ENCODE results near the gene GPRC5C. TPM values are rescaled to one million over a fixed set of nuclear protein-coding genes. Genes with fewer than 3 reads are reported as not detected.

The GPRC5C gene
- total RNA-seq, 2 donors from 2014 or later: 57.0 to 73.4 TPM

GRCh38 chr17:74389937-74390679, 41.8 kb upstream of the GPRC5C start:
- H3K27ac ChIP-seq (ENCODE audit: low read depth, low read length): no peak overlapping the region
- H3K4me1 ChIP-seq (ENCODE audit: control insufficient read depth, insufficient read depth, low read length): no peaks in the 10 kb centered on the region
- no peaks in the 10 kb centered on the region for H3K9me3 ChIP-seq (ENCODE audit: control insufficient read depth, low read length)
- H3K4me3 ChIP-seq (ENCODE audit: low read length): no peak overlapping the region
- no peaks in the 10 kb centered on the region for H3K36me3 Mint-ChIP-seq (ENCODE audit: low read depth)
- no peaks in the 10 kb centered on the region for H3K36me3 ChIP-seq (ENCODE audit: control insufficient read depth, insufficient read depth, low read length)
- 85 to 87% methylated on average over 2 of the region's 2 CpGs for WGBS, 2 experiments (ENCODE audit: insufficient coverage in 1 of 2, insufficient read length in 1 of 2)
- no peaks in the 10 kb centered on the region for H3K27me3 ChIP-seq (ENCODE audit: control insufficient read depth, insufficient read depth, low read length, poor library complexity, severe bottlenecking)
- no peak overlapping the region for H3K4me3 Mint-ChIP-seq
- peaks cover 16% of the 10 kb centered on the region for H3K27me3 Mint-ChIP-seq (ENCODE audit: insufficient read depth)
- TF ChIP-seq CTCF (conservative IDR thresholded peaks at IDR 0.05): no peak
- H3K4me1 Mint-ChIP-seq: peaks cover 21% of the 10 kb centered on the region
- no peak overlapping the region for H3K9ac ChIP-seq (ENCODE audit: extremely low read depth, low read length, poor library complexity, severe bottlenecking)
- no peak overlapping the region for H3K27ac Mint-ChIP-seq
- no peak for DNase-seq
- H3K9me3 Mint-ChIP-seq: no peaks in the 10 kb centered on the region

DNA sequence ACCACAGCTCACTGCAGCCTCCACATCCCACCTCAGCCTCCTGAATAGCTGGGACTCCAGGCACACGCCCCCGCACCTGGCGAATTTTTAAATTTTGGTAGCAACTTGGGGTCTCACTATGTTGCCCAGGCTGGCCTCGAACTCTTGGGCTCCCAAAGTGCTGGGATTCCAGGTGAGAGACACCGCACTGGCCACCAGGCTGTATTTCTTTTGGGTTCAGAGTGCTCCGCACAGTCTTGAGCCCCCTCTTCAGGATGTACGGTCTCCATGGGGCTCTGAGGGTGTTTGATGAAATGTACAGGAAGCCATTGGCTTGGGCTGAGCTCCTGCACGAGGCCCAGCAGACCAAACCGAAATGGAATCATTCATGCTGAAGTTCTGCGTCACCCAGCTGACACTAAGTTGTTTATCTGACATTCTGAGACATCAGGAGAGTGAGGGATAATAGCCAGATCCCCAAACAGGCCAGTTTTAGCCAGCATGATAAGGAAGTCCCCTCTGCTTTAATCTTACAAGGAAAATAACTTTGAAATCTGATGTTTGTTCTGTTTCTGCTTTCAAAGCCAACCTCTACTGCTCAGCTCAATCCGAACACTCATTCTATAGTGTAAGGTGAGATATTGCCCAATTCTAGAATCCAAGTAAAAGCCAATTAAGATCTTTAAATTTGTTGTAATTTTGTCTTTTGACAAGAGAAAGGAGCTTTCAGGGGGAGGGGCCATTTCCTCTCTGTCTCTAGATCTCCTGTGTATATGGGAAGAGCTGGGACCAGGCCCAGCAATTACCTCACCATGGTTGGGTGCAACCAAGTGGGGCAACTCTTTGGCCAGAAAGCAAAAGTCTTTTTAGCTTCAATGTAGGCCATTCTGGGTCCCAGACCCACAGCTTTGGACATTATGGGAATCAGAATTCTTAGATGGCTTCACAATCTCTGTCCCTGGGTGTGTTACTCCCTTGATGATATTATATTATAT, 40.9 kb upstream of the GPRC5C start:
- no peak overlapping the region for H3K27ac ChIP-seq (ENCODE audit: low read depth, low read length)
- Mint-ChIP-seq H3K4me1 (peaks cover 21% of the 10 kb centered on the region), H3K4me3 (no peak overlapping the region), H3K36me3 (ENCODE audit: low read depth) (no peaks in the 10 kb centered on the region), H3K9me3 (no peaks in the 10 kb centered on the region), H3K27me3 (ENCODE audit: insufficient read depth) (peaks cover 16% of the 10 kb centered on the region), H3K27ac (no peak overlapping the region)
- no peak overlapping the region for H3K9ac ChIP-seq (ENCODE audit: extremely low read depth, low read length, poor library complexity, severe bottlenecking)
- H3K36me3 ChIP-seq (ENCODE audit: control insufficient read depth, insufficient read depth, low read length): no peaks in the 10 kb centered on the region
- no peak for DNase-seq
- no peaks in the 10 kb centered on the region for H3K27me3 ChIP-seq (ENCODE audit: control insufficient read depth, insufficient read depth, low read length, poor library complexity, severe bottlenecking)
- 84 to 91% methylated on average over 7 to 11 of the region's 11 CpGs for WGBS, 2 experiments (ENCODE audit: insufficient coverage in 1 of 2, insufficient read length in 1 of 2)
- no peak overlapping the region for H3K4me3 ChIP-seq (ENCODE audit: low read length)
- no peaks in the 10 kb centered on the region for H3K9me3 ChIP-seq (ENCODE audit: control insufficient read depth, low read length)
- H3K4me1 ChIP-seq (ENCODE audit: control insufficient read depth, insufficient read depth, low read length): no peaks in the 10 kb centered on the region
- TF ChIP-seq CTCF (conservative IDR thresholded peaks at IDR 0.05): no peak

- no peak for DNase-seq
- no peaks in the 10 kb centered on the region for H3K9me3 ChIP-seq (ENCODE audit: control insufficient read depth, low read length)
- no peak overlapping the region for H3K9ac ChIP-seq (ENCODE audit: extremely low read depth, low read length, poor library complexity, severe bottlenecking)
- Mint-ChIP-seq H3K27ac (no peak overlapping the region), H3K4me3 (no peak overlapping the region), H3K4me1 (peaks cover 21% of the 10 kb centered on the region), H3K36me3 (ENCODE audit: low read depth) (no peaks in the 10 kb centered on the region), H3K27me3 (ENCODE audit: insufficient read depth) (peaks cover 16% of the 10 kb centered on the region), H3K9me3 (no peaks in the 10 kb centered on the region)
- no peaks in the 10 kb centered on the region for H3K36me3 ChIP-seq (ENCODE audit: control insufficient read depth, insufficient read depth, low read length)
- H3K4me1 ChIP-seq (ENCODE audit: control insufficient read depth, insufficient read depth, low read length): no peaks in the 10 kb centered on the region
- H3K27me3 ChIP-seq (ENCODE audit: control insufficient read depth, insufficient read depth, low read length, poor library complexity, severe bottlenecking): no peaks in the 10 kb centered on the region
- no peak overlapping the region for H3K27ac ChIP-seq (ENCODE audit: low read depth, low read length)
- H3K4me3 ChIP-seq (ENCODE audit: low read length): no peak overlapping the region
- TF ChIP-seq CTCF (conservative IDR thresholded peaks at IDR 0.05): no peak
- 94 to 96% methylated on average over 5 of the region's 5 CpGs for WGBS, 2 experiments (ENCODE audit: insufficient coverage in 1 of 2, insufficient read length in 1 of 2)
These were observed 40.1 kb upstream of the GPRC5C start for GRCh38 chr17:74391771-74392170.
